ENCODE results near the gene RNF186.

Gene RNF186

GRCh38 chr1:19764848-19765247, 50.2 kb downstream of the RNF186 start:
- no peak for TF ChIP-seq POLR2AphosphoS5 (IDR thresholded peaks at IDR 0.05; ENCODE audit: low read depth, low read length)
- TF ChIP-seq FOXP2 (optimal IDR thresholded peaks at IDR 0.05; ENCODE audit: borderline replicate concordance, extremely low read depth, extremely low read length, insufficient read depth) = no peak
- no peak for TF ChIP-seq REST (IDR thresholded peaks at IDR 0.05; ENCODE audit: insufficient read depth in 1 of 2, low read depth in 2 of 2, low read length in 2 of 2)
- TF ChIP-seq TAF1 (IDR thresholded peaks at IDR 0.05; ENCODE audit: borderline replicate concordance, insufficient read depth, low read length) = no peak
- TF ChIP-seq SIN3A (IDR thresholded peaks at IDR 0.05; ENCODE audit: borderline replicate concordance, insufficient read depth, low read length) = no peak
